Measurements from ENCODE around the gene UBP1. TPM values are rescaled to one million over a fixed set of nuclear protein-coding genes. Genes with fewer than 3 reads are reported as not detected.
"Not testable (repeated sequence)": the region's sequence is repeated elsewhere in the genome, so short reads cannot be mapped to it uniquely, and the experiment has no call there.

The UBP1 gene
- total RNA-seq, 4 donors from 2014 or later: 73.6 to 95.2 (median 80.6) TPM

- ATAC-seq: no peak
- no peak overlapping the region for H3K4me3 ChIP-seq
- H3K9me3 ChIP-seq: no peaks in the 10 kb centered on the region
- H3K36me3 ChIP-seq: no peaks in the 10 kb centered on the region
- WGBS, 2 donors (ENCODE audit: low coverage in 1 of 2): 59 to 71% methylated on average over 3 to 4 of the region's 4 CpGs
- no peaks in the 10 kb centered on the region for H3K27me3 ChIP-seq
- TF ChIP-seq POLR2A (IDR thresholded peaks at IDR 0.05) (no peak), EP300 (IDR thresholded peaks at IDR 0.05) (no peak), POLR2AphosphoS5 (IDR thresholded peaks at IDR 0.05) (no peak)
- TF ChIP-seq, protein P1, sequence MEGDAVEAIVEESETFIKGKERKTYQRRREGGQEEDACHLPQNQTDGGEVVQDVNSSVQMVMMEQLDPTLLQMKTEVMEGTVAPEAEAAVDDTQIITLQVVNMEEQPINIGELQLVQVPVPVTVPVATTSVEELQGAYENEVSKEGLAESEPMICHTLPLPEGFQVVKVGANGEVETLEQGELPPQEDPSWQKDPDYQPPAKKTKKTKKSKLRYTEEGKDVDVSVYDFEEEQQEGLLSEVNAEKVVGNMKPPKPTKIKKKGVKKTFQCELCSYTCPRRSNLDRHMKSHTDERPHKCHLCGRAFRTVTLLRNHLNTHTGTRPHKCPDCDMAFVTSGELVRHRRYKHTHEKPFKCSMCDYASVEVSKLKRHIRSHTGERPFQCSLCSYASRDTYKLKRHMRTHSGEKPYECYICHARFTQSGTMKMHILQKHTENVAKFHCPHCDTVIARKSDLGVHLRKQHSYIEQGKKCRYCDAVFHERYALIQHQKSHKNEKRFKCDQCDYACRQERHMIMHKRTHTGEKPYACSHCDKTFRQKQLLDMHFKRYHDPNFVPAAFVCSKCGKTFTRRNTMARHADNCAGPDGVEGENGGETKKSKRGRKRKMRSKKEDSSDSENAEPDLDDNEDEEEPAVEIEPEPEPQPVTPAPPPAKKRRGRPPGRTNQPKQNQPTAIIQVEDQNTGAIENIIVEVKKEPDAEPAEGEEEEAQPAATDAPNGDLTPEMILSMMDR (IDR thresholded peaks at IDR 0.05): no peak
- no peak overlapping the region for H3K27ac ChIP-seq
- no peaks in the 10 kb centered on the region for H3K4me1 ChIP-seq
These were observed 81.9 kb downstream of the UBP1 start for GRCh38 chr3:33358172-33358781.

DNA sequence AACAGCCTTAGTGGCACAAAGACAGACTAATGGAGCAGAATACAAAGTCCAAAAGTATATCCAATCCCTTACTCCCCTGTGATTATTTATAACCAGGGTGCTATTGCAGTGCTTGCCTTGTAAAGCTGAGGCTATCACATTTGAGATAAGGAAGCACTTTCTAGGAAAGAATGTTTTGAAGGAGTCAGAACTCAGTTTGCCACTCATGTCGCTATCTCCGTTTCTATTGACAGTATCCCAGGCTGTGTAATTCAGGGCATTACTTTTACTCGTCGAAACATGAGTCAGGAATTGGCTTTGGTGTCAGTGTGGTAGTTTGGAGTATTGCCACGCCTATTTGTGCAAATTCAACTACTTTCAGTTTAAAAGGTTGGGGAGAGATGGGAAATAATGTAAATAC is 84.6 kb downstream of the UBP1 start:
- H3K4me3 ChIP-seq: no peak overlapping the region
- no peaks in the 10 kb centered on the region for H3K9me3 ChIP-seq
- H3K27ac ChIP-seq: no peak overlapping the region
- TF ChIP-seq EP300 (IDR thresholded peaks at IDR 0.05): no peak
- TF ChIP-seq POLR2AphosphoS5 (IDR thresholded peaks at IDR 0.05): no peak
- TF ChIP-seq, protein P1 (IDR thresholded peaks at IDR 0.05): no peak
- no peak for TF ChIP-seq POLR2A (IDR thresholded peaks at IDR 0.05)
- H3K4me1 ChIP-seq: no peaks in the 10 kb centered on the region
- H3K27me3 ChIP-seq: no peaks in the 10 kb centered on the region
- 33 to 64% methylated on average over 5 of the region's 5 CpGs for WGBS, 2 donors (ENCODE audit: low coverage in 1 of 2)
- ATAC-seq: no peak
- H3K36me3 ChIP-seq: no peaks in the 10 kb centered on the region

DNA sequence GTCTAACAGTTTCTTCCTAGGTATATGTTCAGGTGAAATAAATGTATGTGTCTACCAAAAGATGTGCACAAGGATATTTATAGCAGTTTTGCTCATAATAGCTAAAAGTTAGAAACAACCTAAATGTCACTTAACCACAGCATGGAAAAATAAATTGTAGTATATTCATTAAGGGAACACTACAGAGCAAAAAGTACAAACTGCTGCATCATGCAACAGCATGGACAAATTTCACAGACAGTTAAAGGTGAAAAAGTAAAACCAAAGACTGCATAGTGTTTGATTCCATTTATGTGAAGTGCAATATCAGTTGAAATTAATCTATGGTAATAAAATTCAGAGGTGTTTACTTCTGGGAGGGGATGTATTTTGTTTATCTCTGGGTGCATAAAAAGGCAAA is 100.4 kb downstream of the UBP1 start:
- TF ChIP-seq EP300 (IDR thresholded peaks at IDR 0.05): no peak
- TF ChIP-seq, protein P1 (IDR thresholded peaks at IDR 0.05): no peak
- no peak for TF ChIP-seq POLR2AphosphoS5 (IDR thresholded peaks at IDR 0.05)
- TF ChIP-seq POLR2A (IDR thresholded peaks at IDR 0.05): no peak
- ATAC-seq: no peak
- Histone ChIP-seq H3K4me1 (no peaks in the 10 kb centered on the region), H3K4me3 (no peak overlapping the region), H3K27ac (no peak overlapping the region), H3K36me3 (no peaks in the 10 kb centered on the region), H3K27me3 (no peaks in the 10 kb centered on the region), H3K9me3 (peaks cover 0 to 3% (median 0%) of the 10 kb centered on the region in 3 donors)

GRCh38 chr3:33338936-33339465 is 101.2 kb downstream of the UBP1 start:
- not testable (repeated sequence) for H3K4me1 ChIP-seq, H3K4me3 ChIP-seq, H3K27ac ChIP-seq, H3K36me3 ChIP-seq, H3K27me3 ChIP-seq, ATAC-seq
- H3K9me3 ChIP-seq: peaks cover 0 to 11% (median 0%) of the 10 kb centered on the region in 3 donors

Small RNA genes within 50 kb of the gene (small RNA-seq; reads per million reads assigned to genes)
- gene RNU7-110P: 0 reads per million in 4 donors

Other genes starting within 250 kb of the UBP1 start
- gene SUSD5, start 221.6 kb downstream of the UBP1 start, total RNA-seq: 1 to 10 TPM in 3 of 4 donors, under 1 TPM in 1; 0.69 to 4.5 (median 2.1) TPM
- 10 to 100 TPM in 3 of 4 donors, 1 to 10 TPM in 1; 9.3 to 14.4 (median 12.2) TPM for gene FBXL2, start 163.0 kb downstream of the UBP1 start, total RNA-seq

Data from gastroesophageal sphincter (tissue), 4 donors.